ENCODE results near the gene SBK2.

DNA sequence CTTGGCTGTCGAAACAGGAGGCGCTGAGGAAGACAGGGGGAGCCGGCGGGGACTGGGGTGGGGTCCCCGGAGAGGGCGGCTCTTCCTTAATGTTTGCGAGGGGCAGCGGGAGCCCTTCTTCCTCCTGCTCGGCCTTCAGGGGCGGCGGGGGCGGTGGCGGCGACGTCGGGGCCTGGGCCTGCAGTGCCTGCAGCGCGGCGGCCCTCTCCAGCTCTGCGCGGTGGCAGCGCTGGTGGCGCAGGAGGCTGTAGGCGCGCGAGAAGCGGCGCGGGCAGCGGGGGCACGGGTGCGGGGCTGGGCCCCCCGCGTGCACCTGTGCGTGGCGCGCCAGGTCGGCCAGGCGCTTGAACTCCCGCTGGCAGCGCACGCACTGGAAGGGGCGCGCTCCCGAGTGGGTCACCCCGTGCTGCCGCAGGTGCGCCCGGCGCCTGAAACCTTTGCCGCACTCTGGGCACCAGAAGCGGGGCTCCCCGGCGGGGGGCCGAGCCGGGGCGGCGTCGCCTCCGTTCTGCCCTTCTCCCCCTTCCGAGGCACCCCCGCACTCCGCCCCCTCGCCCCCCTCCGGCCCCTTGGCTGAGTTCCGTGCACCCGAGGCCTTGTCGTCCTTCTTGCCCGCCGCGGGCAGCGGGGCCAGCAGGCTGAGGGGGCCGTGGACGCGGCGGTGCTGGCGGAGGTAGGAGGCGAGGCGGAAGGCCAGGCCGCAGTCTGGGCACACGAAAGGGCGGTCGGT, 41.3 kb upstream of the SBK2 start:
- TF ChIP-seq, protein P1, sequence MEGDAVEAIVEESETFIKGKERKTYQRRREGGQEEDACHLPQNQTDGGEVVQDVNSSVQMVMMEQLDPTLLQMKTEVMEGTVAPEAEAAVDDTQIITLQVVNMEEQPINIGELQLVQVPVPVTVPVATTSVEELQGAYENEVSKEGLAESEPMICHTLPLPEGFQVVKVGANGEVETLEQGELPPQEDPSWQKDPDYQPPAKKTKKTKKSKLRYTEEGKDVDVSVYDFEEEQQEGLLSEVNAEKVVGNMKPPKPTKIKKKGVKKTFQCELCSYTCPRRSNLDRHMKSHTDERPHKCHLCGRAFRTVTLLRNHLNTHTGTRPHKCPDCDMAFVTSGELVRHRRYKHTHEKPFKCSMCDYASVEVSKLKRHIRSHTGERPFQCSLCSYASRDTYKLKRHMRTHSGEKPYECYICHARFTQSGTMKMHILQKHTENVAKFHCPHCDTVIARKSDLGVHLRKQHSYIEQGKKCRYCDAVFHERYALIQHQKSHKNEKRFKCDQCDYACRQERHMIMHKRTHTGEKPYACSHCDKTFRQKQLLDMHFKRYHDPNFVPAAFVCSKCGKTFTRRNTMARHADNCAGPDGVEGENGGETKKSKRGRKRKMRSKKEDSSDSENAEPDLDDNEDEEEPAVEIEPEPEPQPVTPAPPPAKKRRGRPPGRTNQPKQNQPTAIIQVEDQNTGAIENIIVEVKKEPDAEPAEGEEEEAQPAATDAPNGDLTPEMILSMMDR (IDR thresholded peaks at IDR 0.05), result no peak
- no peak for TF ChIP-seq POLR2A (IDR thresholded peaks at IDR 0.05)

All from uterus (tissue), 2 donors.